Right lobe of liver (tissue), 6 donors: ENCODE results near the gene SF3A2. TPM values are rescaled to one million over a fixed set of nuclear protein-coding genes. Genes with fewer than 3 reads are reported as not detected.
A peak's percentile ranks its signal among the peaks of the same experiment; 100 is the strongest.

Experiments used
- ATAC-seq, 4 donors: fragments of 200-7000 bp; cut with Tn5 transposase; one replicate each; pipeline ENCODE4 v1.9.1; 2020; ENCODE audit warnings: mild to moderate bottlenecking in 4 of 4, moderate library complexity in 4 of 4
- DNase-seq, 3 donors: peaks; one replicate each; pipeline ENCODE4 v3.0.0-alpha.2; 2020
- H3K27ac ChIP-seq, 3 donors: fragments of 200-600 bp; one replicate each; pipeline ENCODE4 v1.8.0; 2022
- H3K27me3 ChIP-seq, 2 donors: fragments of 200-600 bp; one replicate each; pipeline ENCODE4 v1.8.0; 2022
- H3K36me3 ChIP-seq, 4 donors: fragments of 200-600 bp; sonication (generic) in 1 of 4; one replicate each; pipeline versions ENCODE4 v1.5.1 to v1.8.0; 2017 to 2022; ENCODE audit warnings: control low read depth in 1 of 4
- H3K4me1 ChIP-seq, 4 donors: fragments of 200-600 bp; sonication (generic) in 1 of 4; one replicate each; pipeline versions ENCODE4 v1.5.1 to v1.8.0; 2017 to 2022; ENCODE audit warnings: control low read depth in 1 of 4
- H3K4me3 ChIP-seq, 3 donors: fragments of 200-600 bp; one replicate each; pipeline ENCODE4 v1.8.0; 2022
- H3K9me3 ChIP-seq, 4 donors: fragments of 200-600 bp; sonication (generic) in 1 of 4; one replicate each; pipeline versions ENCODE4 v1.5.1 to v1.8.0; 2017 to 2022; ENCODE audit warnings: control low read depth in 1 of 4
- POLR2A ChIP-seq: fragments of 450-650 bp; IDR thresholded peaks from one replicate; pipeline ENCODE4 v1.6.1; 2017; ENCODE audit warnings: antibody characterized with exemption, mild to moderate bottlenecking
- WGBS: methylation state at CpG from one replicate; pipeline ENCODE4 v1.1.6; 2018; ENCODE audit warnings: low coverage, low lambda C conversion rate; ENCODE audit not compliant: insufficient coverage; ENCODE audit errors: missing lambda C conversion rate; 5-methylcytosine and 5-hydroxymethylcytosine counted together
- intact Hi-C, 2 donors: fragments of 100-400 bp; cut with DNase I; formaldehyde crosslinking; loops; one replicate each; pipeline versions ENCODE4 v1.11.2 to v1.14.1; 2022
- total RNA-seq, 6 experiments: library from RNA; depleted of rRNA in 2 of 6; stranded (reverse); fragments of >200 nt in 2 of 6; fragmentation: NEBNext Ultra II Directional in 3 of 6; extraction: Animal tissue kit (Norgen Biotek cat#: 25700) in 3 of 6; gene quantifications; one replicate each; pipeline versions ENCODE4 v1.1.0 to v1.2.4, GENCODE V29; 2016 to 2023
- TF ChIP-seq, protein P1 (sequence below), 4 donors: fragments of 200-600 bp in 3 of 4; fragments of 450-650 bp in 1 of 4; IDR thresholded peaks; one replicate each; pipeline versions ENCODE4 v1.5.1 to v1.8.0; 2016 to 2022; ENCODE audit warnings: antibody characterized with exemption in 4 of 4, mild to moderate bottlenecking in 2 of 4
- donor health status: DM: no; HTN: yes; CAD: no.
- donor health status: DM: no; HTN: no; CAD: no.
- donor health status: DM: no; HTN: no; CAD: no.
- donor health status: DM: no; HTN: yes; CAD: no.
- donor health status: DM: no; HTN: yes; CAD: no.

The SF3A2 gene
- total RNA-seq, 6 experiments from 2014 or later = 14.0 to 22.1 (median 19.1) TPM

DNA sequence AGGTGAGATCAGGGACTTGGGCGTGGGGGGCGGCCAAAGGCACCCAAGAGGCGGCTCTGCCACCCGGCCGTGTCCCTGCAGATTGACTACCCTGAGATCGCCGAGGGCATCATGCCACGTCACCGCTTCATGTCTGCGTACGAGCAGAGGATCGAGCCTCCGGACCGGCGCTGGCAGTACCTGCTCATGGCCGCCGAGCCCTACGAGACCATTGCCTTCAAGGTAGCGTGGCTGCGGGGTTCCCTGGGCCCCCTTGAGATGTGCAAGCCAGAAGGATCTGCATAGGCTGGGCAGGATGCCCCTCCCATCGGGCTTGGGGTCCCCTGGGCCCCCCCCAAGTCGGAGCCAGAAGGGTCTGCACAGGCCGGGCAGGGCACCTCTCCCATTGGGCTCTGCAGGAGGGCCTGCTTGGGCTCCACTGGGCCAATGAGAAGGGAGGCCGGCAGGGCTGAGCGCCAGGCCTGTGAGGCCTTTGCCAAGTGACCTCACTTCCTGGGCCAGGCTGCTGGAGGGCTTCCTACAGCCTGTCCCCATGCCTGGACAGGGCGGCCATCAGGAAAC, 10.3 kb downstream of the SF3A2 start:
- Histone ChIP-seq H3K27me3 (peaks cover 0 to 4% of the 10 kb centered on the region in 2 donors), H3K27ac (no peak overlapping the region), H3K9me3 (no peaks in the 10 kb centered on the region), H3K4me3 (no peak overlapping the region), H3K4me1 (peaks cover 0 to 19% (median under 1%) of the 10 kb centered on the region in 4 donors), H3K36me3 (peaks cover 12 to 39% (median 28%) of the 10 kb centered on the region in 4 donors)
- ATAC-seq (peak; percentile 52 to 82 (median 75)), DNase-seq (peak in 2 of 3 donors; percentile 72 to 76)
- no peak for TF ChIP-seq POLR2A
- TF ChIP-seq, protein P1, sequence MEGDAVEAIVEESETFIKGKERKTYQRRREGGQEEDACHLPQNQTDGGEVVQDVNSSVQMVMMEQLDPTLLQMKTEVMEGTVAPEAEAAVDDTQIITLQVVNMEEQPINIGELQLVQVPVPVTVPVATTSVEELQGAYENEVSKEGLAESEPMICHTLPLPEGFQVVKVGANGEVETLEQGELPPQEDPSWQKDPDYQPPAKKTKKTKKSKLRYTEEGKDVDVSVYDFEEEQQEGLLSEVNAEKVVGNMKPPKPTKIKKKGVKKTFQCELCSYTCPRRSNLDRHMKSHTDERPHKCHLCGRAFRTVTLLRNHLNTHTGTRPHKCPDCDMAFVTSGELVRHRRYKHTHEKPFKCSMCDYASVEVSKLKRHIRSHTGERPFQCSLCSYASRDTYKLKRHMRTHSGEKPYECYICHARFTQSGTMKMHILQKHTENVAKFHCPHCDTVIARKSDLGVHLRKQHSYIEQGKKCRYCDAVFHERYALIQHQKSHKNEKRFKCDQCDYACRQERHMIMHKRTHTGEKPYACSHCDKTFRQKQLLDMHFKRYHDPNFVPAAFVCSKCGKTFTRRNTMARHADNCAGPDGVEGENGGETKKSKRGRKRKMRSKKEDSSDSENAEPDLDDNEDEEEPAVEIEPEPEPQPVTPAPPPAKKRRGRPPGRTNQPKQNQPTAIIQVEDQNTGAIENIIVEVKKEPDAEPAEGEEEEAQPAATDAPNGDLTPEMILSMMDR (IDR thresholded peaks at IDR 0.05) = no peak
- WGBS = no CpG with 5 or more reads among the region's 26 CpGs
- intact Hi-C loops = no loop called here

DNA sequence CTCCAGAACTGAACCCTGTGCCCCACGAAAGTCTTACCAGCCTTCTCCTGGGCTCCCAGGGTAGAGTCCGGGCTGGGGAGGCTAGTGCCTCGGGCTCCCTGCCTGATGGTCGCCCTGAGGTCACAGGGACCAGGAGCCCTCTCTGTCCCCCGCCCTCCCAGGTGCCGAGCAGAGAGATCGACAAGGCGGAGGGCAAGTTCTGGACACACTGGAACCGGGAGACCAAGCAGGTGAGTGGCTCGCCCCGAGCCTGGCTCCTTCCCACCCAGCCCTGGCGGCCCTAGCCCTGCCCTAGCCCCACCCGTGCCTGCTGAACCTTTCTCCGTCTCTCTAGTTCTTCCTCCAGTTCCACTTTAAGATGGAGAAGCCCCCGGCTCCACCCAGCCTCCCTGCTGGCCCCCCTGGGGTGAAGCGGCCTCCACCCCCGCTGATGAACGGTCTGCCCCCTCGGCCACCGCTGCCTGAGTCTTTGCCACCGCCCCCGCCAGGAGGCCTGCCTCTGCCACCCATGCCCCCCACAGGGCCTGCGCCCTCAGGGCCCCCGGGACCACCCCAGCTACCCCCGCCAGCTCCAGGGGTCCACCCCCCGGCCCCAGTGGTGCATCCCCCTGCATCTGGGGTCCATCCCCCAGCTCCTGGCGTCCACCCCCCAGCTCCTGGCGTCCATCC, 10.9 kb downstream of the SF3A2 start:
- Histone ChIP-seq H3K9me3 (no peaks in the 10 kb centered on the region), H3K4me1 (peaks cover 0 to 15% (median 0%) of the 10 kb centered on the region in 4 donors), H3K36me3 (peaks cover 12 to 39% (median 28%) of the 10 kb centered on the region in 4 donors), H3K27me3 (peaks cover 2 to 7% of the 10 kb centered on the region in 2 donors), H3K27ac (no peak overlapping the region), H3K4me3 (no peak overlapping the region)
- TF ChIP-seq POLR2A = no peak
- TF ChIP-seq, protein P1 (IDR thresholded peaks at IDR 0.05) = no peak
- DNase-seq (no peak), ATAC-seq (no peak)
- 100% methylated on average over 4 of the region's 28 CpGs for WGBS
- intact Hi-C loops = no loop called here

DNA sequence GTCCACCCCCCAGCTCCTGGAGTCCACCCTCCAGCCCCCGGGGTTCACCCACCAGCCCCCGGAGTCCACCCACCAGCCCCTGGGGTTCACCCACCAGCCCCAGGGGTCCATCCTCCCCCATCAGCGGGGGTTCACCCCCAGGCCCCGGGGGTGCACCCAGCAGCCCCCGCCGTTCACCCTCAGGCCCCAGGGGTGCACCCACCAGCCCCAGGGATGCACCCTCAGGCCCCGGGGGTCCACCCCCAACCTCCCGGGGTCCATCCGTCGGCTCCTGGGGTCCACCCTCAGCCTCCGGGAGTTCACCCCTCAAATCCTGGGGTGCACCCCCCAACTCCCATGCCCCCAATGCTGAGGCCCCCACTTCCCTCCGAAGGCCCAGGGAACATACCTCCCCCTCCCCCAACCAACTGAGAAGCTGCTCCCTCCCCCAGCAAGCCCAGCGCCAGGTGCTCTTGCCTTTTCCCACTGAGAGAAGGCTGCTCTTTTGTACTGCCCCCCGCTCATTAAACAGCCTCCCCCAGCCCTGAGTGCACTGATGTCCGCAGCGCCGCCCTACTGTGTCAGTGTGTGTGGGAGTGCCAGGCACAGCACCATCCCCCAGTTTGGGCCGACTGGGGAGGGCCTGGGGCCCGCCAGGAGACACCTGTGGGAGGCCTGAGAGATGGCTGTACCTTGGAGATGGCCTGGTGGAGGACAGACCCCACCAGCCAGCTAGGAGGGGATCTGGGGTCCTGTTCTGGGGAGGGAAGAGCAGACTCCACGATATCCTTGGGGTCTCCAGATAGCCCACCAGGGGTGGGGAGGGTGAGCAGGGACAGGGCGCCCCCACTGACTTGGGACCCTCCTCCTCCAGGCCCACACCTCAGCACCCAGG, 11.7 kb downstream of the SF3A2 start:
- H3K36me3 ChIP-seq = peaks cover 12 to 37% (median 28%) of the 10 kb centered on the region in 4 donors
- WGBS = no CpG with 5 or more reads among the region's 21 CpGs
- peaks cover 0 to 23% (median 0%) of the 10 kb centered on the region in 4 donors for H3K4me1 ChIP-seq
- DNase-seq (no peak), ATAC-seq (no peak)
- intact Hi-C loops = no loop called here
- no peak overlapping the region for H3K4me3 ChIP-seq
- no peak overlapping the region for H3K27ac ChIP-seq
- peaks cover 7 to 12% of the 10 kb centered on the region in 2 donors for H3K27me3 ChIP-seq
- TF ChIP-seq, protein P1 (IDR thresholded peaks at IDR 0.05) = no peak
- H3K9me3 ChIP-seq = no peaks in the 10 kb centered on the region

DNA sequence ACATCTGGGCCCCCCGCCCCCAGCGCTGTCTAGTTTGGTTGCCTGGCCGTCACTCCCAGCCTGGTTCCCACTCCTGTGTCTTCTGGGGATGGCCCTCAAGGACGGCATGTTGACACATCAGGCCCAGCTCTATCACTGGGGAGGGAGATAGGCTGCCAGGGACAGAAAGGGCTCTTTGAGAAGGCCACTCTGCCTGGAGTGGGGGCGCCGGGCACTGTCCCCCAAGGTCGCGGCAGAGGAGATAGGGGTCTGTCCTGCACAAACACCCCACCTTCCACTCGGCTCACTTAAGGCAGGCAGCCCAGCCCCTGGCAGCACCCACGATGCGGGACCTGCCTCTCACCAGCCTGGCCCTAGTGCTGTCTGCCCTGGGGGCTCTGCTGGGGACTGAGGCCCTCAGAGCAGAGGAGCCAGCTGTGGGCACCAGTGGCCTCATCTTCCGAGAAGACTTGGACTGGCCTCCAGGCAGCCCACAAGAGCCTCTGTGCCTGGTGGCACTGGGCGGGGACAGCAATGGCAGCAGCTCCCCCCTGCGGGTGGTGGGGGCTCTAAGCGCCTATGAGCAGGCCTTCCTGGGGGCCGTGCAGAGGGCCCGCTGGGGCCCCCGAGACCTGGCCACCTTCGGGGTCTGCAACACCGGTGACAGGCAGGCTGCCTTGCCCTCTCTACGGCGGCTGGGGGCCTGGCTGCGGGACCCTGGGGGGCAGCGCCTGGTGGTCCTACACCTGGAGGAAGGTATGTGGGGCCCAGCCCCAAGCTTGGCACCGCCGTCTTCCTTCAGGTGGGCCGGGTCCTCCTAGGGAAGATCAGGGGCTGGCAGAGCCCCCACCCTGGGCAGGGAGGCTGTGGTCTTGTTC, 12.6 kb downstream of the SF3A2 start, which contains the start of gene AMH:
AMH (plus strand) TSS at position 314 of the 857 bp plus-strand sequence; CDS start at position 324, 10 bp downstream.
- 65% methylated on average over 4 of the region's 27 CpGs for WGBS
- Histone ChIP-seq H3K27me3 (peaks cover 7 to 16% of the 10 kb centered on the region in 2 donors), H3K4me1 (peaks cover 0 to 27% (median 0%) of the 10 kb centered on the region in 4 donors), H3K27ac (no peak within 1 kb of the TSS), H3K36me3 (peaks cover 10 to 28% (median 25%) of the 10 kb centered on the region in 4 donors), H3K4me3 (no peak within 1 kb of the TSS), H3K9me3 (no peaks in the 10 kb centered on the region)
- intact Hi-C loops = no loop called here
- DNase-seq (no peak), ATAC-seq (peak in 1 of 4 donors; percentile 1)
- TF ChIP-seq, protein P1 (IDR thresholded peaks at IDR 0.05) = no peak
- no peak for TF ChIP-seq POLR2A
